Colon (tissue), 2 donors: ENCODE results near the gene RECQL5.

ENCODE experiments used
- FAIRE-seq: peaks from 2 replicates; lab custom pipeline; 2012; peaks lifted over from hg19 to GRCh38; lab: Jason Lieb, UNC
- donor health status: control.
- donor health status: control.

Gene RECQL5

DNA sequence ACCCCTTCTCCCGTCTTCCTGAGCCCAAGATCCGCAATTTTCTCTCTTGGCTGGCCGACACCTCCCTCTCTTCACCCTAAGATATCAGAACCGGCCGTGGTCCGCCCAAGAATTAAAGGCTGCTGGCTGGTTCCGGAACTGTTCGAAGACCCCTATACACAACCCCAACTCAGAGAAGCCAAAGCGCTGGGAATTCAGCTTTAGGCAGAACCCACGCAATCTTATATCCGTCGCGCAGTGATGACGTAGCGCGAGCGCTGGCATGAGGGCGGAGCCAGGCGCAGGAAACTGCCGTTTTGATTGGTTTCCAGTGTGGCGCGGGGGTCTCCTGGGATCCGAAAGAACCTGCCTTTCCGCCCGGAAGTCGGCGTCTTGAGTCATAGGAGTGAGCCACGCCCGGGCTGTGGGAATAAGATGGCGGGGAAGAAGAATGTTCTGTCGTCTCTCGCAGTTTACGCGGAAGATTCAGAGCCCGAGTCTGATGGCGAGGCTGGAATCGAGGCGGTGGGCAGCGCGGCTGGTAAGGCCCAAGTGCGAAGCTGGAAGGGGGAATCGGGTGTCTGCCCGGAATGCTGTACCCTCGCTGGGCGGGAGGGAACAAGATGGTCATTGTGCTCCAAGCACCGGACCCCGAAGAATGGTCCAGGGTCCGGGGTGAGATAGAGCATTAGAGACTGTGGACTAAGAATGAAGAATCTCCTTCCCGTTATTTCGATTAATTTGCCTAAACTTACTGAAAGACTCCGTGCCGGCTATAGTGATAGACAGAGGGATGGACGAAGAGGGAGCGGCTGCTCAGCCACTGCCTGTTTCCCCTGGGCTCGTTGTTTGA lies at the start of gene RECQL5, which contains the start of gene SAP30BP:
RECQL5 (minus strand) TSS at position 196 of the 832 bp plus-strand sequence. CDS start 597 bp downstream, outside the sequence.
SAP30BP (plus strand) TSS at position 380 of the 832 bp plus-strand sequence; CDS start at position 415, 35 bp downstream.
- FAIRE-seq: no peak

DNA sequence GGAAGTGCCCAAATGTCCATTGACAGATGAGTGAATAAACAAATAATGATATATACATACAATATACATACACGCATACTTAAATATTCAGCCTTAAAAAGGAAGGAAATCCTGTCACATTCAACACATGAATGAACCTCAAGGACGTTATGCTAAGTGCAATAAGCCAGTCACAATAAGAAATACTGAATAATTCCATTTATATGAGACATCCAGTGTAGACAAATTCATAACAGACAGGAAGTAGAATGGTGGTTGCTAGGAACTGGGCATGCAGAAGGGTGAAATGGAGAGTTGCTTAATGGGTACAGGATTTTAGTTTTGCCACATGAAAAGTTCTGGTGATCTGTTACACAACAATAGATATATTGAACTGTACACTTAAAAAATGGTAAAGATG lies 45.5 kb upstream of the RECQL5 start:
- FAIRE-seq: no peak

DNA sequence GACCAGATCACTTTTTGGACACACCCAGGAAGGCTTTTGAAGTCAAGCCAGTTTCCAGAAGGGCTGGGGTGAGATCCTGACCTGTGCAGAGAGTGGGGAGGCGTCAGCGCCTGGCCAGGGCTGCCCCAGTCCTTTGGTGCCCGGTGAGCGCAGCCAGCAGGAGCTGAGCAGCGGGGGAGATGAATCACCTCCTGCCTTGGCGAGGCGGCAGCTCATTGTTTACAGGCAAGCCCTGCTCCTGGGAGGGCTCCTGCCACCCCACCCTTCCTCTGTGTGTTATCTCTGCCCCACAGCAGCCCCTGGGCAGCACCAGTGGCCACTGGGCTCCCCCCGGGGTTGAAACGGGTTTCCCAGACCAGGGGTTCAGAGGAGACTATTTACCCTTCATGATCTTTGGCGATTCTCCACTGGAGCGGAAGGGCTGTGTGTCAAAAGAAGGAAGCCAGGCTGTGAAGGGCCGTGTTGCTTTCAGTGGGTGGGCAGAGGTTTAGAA lies 40.2 kb upstream of the RECQL5 start:
- FAIRE-seq: no peak

DNA sequence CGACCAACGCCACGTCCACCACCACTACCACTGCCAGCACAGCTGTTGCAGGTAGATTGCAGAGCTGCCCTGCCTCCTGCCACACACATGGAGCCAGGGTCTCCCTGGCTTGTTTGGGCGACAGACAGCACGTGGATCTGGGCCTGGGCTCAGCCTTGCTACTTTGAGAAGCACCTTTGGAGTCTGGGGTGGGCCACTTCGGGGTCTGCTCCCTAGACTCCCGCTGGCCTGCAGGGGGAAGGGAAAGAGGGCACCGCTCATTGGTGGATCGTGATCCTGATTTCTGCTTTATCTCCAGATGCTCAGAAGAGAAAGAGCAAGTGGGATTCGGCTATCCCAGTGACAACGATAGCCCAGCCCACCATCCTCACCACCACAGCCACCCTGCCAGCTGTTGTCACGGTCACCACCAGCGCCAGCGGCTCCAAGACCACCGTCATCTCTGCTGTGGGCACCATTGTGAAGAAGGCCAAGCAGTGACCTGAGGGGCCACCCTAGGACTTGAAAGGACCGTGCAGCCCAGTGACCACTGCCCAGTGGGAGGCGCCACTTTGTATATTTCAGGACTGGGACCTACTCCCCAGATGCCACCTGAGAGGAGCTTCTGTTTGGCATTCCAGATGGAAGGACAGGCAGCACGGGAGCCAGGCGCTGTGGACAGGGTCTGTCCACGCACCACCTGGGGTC lies 39.2 kb upstream of the RECQL5 start:
- FAIRE-seq: no peak

DNA sequence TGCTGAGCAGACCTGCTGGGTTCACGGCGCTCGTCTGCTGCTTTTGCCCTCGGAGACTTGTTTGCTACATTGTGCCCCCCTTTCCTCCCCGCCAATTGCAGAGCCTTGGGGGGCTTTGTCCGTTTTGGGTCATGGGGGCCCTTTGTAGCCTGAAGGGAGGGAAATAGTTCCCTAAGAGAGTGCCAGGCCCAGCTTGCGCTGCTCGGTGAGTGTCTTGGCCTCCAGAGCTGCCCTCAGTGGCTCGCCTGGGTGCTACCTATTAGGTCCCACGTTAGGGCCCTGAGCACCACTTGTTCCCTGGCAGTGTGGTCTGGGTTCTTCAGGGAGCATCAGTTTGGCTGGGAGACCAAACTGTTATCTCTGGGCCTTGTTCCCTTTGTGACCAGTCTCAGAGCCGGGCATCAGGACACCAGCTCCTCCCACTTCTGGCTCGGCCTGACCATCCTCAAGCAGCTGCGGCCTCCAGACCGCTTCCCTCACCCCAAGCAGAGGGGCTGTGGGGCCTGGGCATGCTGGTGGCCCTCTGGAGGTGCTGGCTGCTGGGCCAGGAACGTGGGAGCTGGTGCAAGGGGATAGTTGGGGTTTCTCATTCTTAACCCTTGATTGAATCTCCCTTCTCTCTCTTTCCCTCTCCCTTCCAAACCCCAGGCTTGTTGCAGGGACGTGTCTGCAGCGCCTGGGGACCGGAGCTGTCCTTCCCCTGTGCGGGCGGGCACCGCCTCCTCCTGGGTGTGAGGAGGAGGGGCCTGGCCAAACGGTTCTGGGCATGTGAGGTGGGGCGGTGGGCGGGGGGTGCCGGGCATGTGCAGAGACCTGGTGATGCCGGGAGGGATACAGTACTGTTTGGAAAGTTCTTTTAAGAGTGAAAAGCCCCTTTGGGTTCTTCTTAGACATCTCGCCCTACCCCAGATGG lies 38.3 kb upstream of the RECQL5 start:
- no peak for FAIRE-seq

DNA sequence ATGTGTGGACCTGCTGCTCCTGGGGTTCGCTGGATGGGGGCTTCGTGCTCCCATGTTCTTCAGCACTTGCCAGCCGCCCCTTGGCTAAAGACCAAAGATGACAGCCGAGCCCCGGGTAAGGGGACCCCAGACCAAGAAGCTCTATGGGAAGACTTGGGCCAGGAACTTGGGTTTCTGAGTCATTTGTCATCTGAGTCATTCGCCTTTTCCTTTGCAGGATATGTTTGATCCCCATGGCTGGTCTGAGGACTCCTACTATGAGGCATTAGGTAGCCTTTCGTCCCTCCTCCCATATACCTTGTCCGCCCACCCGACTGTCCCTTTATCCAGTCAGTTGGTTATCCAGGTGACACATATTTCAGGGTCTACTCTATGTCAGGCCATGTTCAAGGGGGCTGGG lies 36.6 kb upstream of the RECQL5 start:
- FAIRE-seq: no peak

DNA sequence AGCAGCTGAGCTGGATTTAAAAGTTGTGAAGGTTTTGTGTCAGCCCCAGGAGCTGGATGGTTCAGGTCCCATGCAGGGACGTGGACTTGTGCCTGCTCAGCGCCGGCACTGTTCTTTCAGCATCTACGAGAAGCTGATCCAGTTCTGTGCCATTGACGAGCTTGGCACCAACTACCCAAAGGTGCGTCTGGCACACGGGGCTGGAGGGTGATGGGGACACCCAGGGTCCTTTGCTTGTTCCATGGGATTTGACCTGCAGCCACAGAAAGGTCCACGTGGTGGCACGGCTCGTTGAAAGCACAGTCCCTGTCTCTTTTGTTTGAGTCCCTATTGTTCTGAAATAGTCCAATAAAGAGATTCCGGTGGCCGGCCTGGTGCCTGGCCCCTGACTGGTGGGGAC lies 36.2 kb upstream of the RECQL5 start:
- no peak for FAIRE-seq

DNA sequence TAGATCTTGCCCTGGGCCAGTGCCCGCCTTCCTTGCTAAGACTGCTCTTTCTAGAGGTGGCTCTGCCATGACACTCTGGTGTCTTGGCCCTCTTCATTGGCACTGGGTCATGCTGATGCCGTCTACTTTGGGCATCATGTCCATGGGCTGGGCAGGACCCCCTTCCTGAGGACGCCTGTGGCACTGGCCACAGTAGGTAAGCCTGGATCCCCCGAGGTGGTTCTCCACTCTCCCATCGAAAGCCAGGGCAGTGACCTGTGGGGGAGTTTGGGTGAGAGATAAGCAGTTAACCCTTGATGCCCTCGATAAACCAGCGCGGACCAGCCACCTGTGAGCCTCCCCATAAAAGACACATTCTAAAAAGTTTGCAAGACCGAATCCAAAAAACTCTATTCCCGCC lies 34.3 kb upstream of the RECQL5 start:
- no peak for FAIRE-seq

DNA sequence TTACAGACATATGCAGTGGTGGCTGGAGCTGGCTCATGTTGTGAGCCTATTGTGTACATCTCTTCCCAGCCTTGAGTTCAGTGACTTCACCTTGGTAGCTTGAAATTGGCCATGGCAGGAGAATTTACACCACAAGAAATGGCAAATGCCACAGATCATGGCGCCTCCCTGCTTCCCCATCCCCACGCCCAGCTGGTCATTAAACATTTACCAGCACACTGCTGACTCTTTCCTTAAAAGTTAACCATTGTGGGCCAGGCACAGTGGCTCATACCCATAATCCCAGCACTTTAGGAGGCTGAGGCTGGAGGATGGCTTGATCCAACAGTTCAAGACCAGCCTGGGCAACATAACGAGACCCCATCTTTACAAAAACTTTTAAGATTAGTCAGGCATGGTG lies 31.7 kb upstream of the RECQL5 start:
- FAIRE-seq: no peak

DNA sequence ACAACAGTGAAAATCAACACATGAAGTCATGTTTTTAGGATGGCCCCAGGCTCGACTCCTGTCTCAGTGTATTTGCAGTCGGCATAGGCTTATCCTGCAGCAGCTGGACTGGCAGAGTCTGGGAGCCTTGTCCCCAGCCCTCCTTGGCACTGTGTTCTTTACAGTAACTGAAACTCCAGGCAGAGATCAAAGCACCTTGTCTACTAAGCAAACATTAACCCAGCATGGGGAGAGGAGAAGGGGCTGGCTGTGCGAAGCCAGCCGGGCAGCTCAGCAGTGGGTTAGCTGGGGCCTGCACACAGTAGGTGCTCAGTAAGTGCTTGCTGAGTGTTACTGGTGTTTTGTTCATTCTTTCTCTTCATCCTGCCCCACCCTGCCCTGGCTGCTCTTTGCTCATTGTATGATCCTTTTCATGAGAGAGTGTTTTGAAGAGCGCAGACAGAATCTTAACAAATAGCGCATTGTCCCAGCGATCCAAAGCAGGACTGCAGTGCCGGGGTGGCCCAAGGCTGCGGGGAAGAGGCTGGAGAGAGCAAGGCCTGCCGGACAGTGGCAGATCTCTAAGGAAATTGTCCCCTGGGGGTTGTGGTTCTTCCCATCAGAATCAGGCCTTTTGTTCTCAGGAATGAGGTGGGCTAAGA lies 30.8 kb upstream of the RECQL5 start:
- FAIRE-seq: no peak

DNA sequence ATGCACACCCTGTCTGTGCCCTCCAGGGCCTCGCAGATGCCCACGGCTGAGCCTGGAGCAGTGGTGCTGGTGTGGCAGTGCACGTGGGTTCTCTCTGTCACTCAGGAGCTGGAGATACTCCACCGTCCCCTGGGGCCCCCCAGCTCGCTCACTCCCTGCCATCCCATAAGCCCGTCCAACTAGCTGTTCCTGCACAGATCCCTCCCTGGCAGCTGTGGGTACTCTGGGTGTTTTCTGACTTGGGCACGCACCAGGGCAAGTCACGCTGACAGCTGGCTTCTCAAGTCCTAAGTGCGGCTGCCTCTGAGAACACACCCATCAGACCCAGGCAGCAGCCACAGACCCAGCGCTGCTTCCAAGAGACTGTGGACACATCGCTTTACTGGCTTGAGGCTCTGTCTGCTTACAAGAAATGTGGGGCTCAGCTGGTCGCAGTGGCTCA lies 28.9 kb upstream of the RECQL5 start:
- no peak for FAIRE-seq

DNA sequence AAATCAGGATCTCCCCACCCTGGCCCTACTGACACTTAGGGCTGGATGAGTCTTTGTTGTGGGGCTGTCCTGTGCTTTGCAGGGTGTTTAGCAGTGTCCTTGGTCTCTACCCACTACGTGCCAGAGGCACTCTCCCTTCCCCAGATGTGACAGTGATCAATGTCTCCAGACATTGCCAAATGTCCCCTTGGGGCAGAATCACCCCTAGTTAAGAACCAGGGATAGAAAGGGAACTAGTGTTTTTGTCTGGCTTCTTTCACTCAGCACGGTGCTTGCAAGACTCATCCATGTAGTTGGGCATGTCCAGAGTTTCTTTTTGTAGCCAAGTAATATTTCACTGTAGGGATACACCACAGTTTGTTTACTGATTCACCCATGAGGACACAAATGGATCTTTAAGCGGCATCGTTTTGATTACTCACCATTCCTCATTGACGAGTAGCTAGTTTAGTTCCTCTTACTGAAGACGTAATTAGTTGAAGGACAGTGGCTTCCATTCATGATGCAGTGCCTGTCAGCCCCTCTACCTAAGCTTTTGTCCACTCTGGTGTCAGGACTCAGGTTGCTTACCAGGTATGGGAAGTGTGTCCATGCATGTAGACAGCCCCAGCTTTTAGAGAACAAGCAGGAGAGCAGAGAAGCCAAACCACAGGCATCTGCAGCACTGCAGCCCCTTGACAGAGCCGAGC lies 28.3 kb upstream of the RECQL5 start:
- FAIRE-seq: no peak

DNA sequence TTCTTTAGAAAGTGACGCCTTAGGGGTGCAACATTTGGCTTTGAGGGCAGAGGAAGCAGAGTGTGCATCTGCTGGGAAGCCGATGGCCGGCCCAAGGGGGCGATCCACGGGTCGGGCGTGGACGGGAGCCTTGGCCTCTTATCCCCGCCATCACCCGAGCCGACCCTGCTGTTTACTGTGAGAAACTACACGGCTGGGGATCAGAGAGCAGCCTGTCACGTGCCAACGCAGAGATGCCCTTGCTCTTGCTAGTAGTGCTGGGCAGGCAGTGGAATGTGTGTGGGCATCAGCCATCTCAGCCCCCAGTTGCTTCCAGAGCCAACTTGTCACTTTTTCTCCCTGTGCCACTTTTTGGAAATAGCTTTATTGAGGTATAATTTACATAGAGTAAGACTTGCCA lies 27.6 kb upstream of the RECQL5 start:
- no peak for FAIRE-seq

DNA sequence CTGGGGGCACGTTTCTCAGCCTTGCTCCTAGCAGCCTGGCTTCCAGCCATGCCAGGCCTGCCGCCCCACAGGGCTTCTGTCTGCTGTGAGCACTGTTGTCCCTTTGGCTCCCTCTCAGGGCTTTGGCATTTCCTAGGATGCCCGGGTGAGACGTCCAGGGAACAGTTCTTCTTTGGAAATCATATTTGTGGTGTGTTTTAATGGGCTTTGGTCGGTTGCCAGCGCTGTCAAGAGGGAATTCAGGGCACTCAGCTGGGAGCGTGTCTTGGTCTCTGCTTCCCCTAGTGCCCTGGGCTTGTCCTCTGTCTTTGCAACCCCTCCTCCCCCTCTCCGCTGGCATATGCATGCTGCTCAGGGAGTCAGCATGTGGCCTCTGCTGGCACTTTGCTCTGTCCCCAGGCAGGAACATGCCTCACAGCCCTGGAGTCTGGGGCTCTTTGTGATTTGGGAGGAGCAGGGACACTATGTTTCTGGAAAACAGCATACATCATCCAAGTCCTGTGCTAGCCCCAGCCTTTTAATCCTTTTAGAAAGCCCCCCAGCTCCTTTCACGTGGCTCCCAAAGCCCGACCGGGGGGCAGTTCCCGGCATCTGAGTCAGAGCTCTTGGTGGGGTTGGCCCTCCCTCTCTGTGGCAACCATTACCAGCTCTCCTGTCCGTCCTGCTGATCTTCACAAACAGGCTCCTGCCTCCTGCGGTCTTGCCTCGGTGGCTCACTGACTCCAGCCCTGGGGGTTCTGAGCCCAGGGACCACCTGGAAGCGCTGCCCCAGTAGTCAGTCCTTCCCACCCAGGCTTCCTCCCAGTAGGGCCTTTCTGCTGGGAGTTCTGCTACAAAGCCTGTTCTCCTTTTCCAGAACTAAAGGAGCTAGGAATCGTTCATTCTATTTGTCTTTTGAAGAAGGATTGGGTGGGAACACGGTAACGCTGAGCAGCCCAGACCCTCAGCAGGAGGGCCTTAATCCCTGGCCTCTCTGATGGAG lies 26.8 kb upstream of the RECQL5 start:
- no peak for FAIRE-seq

DNA sequence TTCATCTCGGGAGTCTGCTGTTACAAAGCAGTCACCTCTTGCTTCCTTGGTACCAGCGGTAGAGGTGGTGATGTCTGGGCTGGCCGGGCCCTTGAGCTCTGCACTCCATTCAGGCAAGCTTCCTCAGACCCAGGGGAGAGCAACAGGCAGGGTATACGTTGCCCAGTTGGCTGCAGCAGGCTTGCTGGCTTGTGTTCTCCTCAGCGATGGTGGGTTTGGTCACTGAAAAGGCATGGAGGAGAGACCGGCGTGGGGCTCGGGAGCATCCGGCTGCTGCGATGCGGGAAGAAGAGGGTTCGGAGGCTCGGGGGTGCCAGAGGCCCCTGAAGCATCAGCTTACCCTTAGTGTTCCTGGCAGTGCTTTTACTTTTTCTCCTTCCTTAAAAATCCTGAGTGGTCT lies 26.0 kb upstream of the RECQL5 start:
- no peak for FAIRE-seq

DNA sequence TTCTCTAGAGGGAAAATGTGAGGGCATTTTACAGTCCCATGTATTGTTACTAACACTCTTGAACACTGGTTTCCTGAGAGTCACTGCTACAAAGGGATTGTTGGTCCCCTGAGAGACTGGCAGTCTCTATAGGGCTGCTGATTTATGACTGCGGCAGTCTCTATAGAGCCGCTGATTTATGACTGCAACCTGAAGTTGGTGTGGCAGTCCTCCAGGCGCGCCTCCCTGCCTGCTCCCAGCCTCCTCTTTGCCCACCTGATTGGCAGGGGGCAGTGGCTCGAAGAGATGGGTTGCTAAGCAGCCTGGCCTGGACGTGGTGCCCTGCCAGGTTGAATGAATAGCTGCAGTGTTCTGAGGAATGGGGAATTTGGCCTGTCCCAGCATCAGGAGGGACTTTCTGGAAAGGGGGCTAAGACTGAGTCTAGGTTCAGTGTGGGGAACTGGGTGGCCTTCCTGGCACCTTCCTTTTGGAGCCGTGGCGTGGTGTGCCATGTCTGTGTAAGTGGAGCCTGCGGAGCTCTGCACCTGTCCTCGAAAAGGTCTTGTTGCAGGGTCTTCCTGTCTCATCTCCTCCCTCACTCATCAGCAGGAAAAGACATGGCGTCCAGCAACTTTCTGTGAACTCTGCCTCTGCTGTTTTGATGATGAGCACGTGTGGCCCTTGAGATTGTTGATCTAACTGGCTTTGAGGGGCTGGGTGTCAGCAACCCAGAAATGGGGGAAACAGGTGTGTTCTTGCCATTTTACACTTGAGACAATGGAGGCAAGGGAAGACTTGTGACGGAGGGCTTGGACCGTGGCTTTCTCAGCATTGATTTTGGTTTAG lies 25.1 kb upstream of the RECQL5 start:
- no peak for FAIRE-seq

DNA sequence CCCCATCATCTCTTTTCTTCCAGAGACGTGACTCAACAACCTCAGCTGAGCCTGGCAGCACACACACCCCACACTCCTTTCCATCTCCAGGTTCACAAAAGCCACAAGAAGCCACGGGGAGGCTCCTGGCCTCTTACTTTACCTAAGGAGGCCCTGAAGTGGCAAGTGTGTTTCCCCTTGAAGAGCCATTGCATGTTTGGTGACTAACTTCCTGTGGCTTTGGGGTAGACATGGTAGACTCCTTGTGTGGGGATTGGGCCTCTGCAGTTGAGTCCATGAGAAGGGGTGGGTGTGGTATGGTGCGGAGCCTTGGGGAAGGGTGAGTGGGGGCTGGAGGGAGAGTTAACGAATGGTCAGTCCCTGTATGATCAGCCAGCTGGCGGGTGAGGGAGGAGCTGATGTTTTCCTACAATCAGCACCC lies 24.4 kb upstream of the RECQL5 start:
- no peak for FAIRE-seq

DNA sequence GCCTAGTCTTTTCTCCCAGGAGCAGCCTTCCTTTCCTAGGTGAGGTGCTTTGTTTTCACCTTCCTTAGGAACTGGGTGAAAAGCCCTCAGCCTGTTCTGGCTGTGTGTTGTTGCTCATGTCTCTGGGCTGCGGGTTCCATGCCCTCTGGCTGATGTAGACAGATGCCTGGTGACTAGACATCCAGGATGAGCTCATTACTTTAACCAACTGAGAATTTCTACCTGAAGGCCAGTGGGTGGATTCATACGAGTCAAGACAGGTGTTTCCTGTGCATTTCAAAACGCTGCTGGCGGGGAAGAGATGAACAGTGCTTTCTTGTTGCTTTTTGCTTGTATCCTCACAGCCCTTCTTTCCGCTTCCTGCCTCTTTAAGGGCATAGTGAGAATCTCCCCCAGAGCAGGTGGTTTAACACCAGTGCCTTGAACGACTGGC lies 22.5 kb upstream of the RECQL5 start:
- no peak for FAIRE-seq
